ENCODE measurements around the gene ERN2.
"Not testable (repeated sequence)": the region's sequence is repeated elsewhere in the genome, so short reads cannot be mapped to it uniquely, and the experiment has no call there.

Gene ERN2

DNA sequence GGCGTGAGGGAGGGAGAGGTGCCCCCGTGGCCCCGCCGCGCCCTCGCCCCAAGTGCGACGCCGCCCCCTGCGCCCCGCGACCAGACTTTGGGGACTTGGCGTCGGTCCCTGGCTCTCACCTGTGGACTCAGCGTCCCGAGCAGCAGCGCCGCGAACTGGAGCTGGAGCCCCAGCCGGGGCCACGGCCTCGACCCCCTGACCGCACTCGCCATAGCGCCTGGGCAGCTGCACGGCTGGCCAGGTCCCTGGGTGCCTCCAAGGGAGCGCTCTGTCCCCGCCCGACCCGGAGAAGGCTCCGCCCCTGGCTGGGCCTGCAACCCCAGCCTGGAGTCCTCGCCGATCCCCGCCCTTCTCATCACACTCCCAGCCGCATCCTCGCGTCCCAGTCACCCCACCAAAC lies at the start of gene ERN2:
Gene ERN2, minus strand, starts transcription at position 247 of the 400 bp plus-strand sequence. Its CDS starts 35 bp downstream, at position 212.
- in situ Hi-C loops (cut with MboI; ENCODE audit: low sequenced_read_pairs) = no loop called here

DNA sequence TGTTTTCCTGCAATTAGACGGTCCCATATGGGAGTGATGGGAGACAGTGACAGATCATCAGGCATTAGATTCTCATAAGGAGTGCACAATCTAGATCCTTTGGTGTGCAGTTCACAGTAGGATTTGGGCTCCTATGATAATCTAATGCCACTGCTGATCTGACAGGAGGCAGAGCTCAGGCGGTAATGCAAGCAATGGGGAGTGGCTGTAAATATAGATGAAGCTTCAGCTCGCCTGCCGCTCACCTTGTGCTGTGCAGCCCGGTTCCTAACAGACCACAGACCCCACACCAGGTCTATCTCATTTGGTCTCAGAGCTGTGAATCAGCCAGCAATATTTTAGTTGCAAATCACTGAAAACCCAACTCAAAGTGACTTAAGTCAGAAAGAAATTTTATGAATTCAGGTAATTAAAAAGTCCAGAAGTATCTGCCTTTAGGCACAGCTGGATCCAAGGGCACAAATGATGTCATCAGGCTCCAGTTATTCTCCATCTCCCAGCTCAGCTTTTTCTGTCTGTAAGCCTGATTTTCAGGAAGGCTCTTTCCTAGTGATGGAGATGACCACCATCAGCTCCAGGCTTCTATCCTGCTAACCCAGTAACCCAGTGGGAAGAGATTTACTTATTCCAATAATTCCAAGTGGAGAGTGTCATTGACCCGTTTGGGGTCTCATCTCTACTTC lies 45.1 kb upstream of the ERN2 start:
- in situ Hi-C loops (cut with MboI; ENCODE audit: low sequenced_read_pairs) = no loop called here

DNA sequence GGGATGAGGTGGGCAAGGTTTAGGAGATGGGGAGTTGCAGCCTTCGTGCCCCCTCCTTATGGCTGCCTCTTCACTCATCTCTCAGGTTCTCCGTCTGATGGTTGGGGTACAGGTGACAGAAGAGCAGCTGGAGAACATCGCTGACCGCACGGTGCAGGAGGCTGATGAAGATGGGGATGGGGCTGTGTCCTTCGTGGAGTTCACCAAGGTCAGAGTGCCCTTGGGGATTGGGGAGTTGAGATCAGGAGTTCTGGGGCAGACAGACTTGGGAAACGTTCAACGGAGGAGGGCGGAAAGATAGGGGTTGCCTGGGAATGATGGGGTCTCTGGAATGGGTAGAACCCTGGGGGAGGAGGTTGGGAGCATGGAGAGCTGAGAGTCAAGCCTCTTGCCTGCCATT lies 44.1 kb upstream of the ERN2 start:
- in situ Hi-C loops (cut with MboI; ENCODE audit: low sequenced_read_pairs) = no loop called here

DNA sequence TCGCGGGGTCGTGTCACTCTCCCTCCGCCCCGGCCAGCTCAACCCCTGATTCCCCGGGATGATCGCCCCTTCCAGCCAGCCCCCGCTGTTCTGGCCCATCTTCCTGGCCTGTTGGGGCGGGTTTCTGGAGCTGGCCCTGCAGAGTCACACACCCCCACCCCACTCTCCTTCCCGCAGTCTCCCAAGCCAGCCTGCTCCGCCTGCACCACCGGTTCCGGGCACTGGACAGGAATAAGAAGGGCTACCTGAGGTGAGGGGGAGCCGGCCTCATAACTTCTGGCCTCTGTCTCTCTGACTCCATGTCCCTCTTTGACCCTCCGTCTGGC lies 42.4 kb upstream of the ERN2 start:
- in situ Hi-C loops (cut with MboI; ENCODE audit: low sequenced_read_pairs) = no loop called here

DNA sequence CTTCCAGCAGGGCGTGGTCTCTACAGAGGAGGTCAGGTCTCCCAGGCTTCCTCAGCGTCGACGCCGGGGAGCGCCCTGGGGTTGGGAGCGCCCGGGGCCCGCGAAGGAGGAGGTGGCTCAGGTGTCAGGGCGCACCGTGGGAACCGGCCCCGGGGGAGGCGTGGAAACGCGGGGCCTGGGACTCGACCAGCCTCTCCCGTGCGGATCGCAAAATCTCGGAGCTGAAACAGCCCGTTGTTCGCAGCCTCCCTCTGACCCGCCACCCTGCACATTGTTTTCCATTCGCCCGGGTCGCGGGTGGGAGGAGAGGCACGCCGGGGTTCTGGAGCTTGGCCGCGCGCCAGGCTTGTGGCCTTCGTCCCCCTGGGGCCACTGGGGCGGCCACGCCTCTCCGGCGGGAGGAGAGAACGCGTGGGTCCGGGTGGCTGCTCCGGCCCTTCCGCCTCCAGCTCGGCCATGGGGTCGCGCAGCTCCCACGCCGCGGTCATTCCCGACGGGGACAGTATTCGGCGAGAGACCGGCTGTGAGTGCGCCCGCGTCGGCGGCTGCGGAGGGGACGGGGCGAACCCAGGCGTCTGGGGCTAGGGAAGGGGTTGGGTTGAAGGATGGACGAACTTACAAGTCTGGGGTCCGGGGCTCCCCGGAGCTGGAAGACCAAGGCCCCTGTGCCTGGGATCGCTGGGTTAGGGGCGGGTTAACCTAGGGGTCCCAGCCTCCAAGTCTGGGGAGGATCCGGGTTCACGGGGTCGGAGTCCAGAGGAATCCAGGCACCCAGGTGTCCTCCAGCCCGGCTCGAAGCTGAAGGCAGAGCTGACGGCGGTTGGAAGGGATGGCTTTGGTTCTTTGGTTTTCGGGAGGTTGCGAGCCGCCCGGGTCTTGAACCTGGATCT lies 41.8 kb upstream of the ERN2 start, which contains the start of gene CHP2:
Gene CHP2, plus strand, starts transcription at position 433 of the 890 bp plus-strand sequence. Its CDS starts 24 bp downstream, at position 457.
- in situ Hi-C loops (cut with MboI; ENCODE audit: low sequenced_read_pairs) = no loop called here

DNA sequence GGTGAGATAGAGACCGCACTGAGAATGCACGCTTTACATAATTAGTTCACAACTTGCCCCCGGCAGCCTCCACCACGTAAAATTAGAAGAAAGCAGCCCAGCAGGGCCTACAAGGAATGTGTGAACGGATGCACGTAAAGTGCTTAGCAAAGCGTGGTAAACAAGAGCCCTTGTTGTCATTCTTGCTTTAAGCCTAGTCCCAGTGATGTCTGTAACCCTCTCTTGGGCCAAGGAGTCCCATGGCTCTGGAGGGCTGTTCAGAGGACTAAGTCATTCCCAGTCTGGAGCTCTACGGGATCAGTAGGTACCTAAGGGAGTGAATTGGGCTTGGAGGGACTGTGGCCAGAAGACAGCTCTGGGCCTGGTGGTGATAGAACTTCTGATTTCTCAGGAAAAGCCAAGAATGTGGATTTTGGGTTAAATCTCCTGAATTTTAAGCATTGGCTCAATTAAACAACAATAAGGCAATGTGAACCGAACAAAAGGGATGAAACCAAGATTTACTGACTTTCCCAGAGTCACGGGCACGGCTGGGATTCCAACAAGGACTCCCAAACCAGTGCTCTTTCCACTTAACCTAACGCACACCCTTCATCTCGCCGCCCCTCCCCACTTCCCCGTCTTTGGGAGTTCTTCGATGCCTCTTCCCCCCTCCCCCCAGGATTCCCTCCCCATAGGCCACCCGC lies 41.0 kb upstream of the ERN2 start:
- in situ Hi-C loops (cut with MboI; ENCODE audit: low sequenced_read_pairs) = no loop called here

DNA sequence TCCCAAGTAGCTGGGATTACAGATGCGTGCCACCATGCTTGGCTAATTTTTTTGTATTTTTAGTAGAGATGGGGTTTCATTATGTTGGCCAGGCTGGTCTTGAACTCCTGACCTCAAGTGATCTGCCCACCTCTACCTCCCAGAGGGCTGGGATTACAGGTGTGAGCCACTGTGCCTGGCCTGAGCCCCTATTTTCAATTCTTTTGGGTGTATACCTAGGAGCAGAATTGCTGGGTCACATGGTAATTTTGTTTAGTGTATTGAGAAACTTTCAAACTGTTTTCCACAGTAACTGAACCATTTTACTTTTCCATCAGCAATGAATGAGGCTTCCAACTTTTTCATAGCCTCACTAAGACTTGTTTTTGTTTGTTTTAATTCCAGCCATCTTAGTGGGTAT lies 38.0 kb upstream of the ERN2 start:
- in situ Hi-C loops (cut with MboI; ENCODE audit: low sequenced_read_pairs) = not testable (repeated sequence)

DNA sequence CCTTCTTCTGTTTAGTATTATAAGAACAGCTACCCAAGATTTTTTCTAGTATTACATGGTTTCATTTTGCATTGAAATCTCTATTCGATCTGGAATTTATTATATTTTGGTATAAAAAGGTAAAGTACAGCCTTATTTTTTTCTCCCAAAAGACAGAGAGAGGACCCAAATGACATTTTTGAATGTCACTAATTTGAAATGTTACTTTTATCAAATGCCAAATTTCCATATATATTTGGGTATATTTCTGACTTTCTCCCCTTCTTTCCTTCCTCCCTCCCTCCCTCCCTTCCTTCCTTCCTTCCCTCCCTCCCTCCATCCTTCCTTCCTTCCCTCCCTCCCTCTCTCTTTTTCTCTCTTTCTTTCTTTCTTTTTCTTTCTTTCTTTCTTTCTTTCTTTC lies 35.6 kb upstream of the ERN2 start:
- in situ Hi-C loops (cut with MboI; ENCODE audit: low sequenced_read_pairs) = loop anchor here (25.0 kb wide), 1 partner anchor 514 kb away; the partner anchor contains the start of gene CACNG3

DNA sequence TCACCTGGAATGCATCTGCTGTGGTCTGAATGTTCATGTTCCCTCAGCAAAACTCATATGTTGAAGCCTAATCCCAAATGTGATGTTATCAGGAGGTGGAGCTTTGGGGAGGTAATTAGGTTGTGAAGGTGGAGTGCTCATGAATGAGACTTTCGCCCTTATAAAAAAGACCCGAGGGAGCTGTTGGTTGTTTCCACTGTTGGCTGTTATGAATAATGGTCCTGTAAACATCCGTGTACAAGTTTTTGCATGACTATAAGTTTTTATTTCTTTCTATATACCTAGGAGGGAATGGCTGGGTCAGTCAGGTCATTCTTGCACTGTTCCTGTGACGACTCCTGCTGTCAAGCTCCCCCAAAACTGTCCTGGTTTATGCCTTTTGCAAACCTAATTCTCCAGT lies 32.2 kb upstream of the ERN2 start:
- in situ Hi-C loops (cut with MboI; ENCODE audit: low sequenced_read_pairs) = loop anchor here (25.0 kb wide), 1 partner anchor 517 kb away; the partner anchor contains the start of gene CACNG3

DNA sequence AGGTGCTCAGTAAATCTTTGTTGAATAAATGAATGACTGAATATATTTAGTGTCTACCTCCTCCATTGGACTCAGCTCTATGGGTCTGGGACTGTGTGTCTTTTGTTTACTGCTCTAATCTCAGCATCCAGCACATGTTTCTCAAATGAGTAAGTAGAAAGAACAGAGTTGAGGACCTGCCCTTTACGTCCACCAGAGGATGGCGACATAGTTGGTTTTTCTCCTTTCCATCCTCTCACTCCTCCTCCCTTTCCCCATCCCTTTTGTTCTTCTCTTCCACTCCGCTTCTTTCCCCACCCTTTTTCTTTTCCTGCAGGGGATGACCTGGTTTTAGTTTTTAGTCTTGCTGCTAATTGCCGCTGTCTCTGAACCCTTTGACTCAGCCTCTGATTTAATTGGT lies 29.7 kb upstream of the ERN2 start:
- in situ Hi-C loops (cut with MboI; ENCODE audit: low sequenced_read_pairs) = loop anchor here (25.0 kb wide), 1 partner anchor 520 kb away; the partner anchor contains the start of gene CACNG3

DNA sequence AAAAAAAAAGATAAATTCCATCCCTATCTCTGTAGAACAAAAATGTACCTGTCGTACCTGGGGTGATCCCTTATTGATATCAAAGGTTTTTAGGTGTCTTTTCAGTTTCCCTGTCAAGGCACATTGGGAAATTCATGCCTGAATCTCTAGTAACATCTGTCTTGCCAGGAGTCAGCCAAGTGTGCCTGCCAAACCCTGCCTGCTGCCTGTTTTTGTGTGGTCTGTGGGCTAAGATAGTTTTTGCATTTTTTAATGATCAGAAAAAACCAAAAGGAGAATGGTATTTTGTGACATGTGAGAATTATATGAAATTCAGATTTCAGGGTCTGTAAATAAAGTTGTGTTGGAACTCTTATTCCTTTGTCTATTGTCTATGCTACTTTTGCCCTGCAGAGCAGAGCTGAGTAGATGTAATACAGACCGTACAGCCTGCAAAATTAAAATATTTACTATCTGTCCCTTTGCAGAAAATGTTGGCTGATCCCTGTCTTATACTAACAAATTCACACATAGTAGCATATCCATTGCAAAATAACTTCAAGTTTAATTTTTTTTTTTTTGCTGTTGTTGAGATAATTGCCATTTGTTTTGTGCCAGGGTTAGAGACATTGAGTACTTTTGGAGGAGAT lies 28.8 kb upstream of the ERN2 start:
- in situ Hi-C loops (cut with MboI; ENCODE audit: low sequenced_read_pairs) = loop anchor here (25.0 kb wide), 1 partner anchor 521 kb away; the partner anchor contains the start of gene CACNG3

DNA sequence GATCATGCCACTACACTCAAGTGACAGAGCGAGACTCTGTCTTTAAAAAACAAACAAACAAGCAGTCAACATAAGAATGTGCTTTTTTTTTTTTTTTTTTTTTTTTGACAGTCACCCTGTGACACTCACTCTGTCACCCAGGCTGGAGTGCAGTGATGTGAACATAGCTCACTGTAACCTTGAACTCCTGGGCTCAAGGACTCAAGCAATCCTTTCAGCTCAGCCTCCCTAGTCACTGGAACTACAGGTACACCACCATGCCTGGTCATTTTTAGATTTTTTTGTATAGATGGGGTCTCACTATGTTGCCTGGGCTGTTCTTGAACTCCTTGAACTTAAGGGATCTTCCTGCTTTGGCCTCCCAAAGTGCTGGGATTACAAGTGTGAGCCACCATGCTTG lies 26.5 kb upstream of the ERN2 start:
- in situ Hi-C loops (cut with MboI; ENCODE audit: low sequenced_read_pairs) = loop anchor here (10.0 to 25.0 kb wide), 2 partner anchors 523 to 765 kb away; partner anchors contain the start of gene CACNG3

DNA sequence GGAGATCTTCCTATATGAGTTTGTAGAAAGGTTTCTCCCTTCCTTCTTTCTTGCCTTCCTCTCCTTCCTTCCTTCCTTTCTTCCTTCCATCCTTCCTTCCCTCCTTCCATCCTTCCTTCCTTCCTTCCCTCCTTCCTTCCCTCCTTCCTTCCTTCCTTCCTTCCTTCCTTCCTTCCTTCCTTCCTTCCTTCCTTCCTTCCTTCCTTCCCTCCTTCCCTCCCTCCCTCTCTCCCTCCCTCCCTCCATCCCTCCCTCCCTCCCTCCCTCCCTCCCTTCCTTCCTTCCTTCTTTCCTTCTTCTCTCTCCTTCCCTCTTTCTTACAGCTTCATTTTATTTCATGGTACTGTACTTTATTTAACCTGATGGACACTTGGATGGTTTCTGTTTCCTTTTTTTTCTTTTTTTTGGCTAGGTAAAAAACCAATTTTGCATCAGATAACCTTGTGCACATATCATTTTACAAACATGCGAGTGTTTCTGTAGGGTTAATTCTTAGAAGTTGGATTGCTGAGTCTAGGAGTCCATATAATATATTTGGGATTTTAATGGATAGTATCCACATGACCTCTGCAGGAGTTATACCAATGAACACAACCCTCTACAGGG lies 24.5 kb upstream of the ERN2 start:
- in situ Hi-C loops (cut with MboI; ENCODE audit: low sequenced_read_pairs) = loop anchor here (10.0 to 25.0 kb wide), 2 partner anchors 525 to 767 kb away; partner anchors contain the start of gene CACNG3

DNA sequence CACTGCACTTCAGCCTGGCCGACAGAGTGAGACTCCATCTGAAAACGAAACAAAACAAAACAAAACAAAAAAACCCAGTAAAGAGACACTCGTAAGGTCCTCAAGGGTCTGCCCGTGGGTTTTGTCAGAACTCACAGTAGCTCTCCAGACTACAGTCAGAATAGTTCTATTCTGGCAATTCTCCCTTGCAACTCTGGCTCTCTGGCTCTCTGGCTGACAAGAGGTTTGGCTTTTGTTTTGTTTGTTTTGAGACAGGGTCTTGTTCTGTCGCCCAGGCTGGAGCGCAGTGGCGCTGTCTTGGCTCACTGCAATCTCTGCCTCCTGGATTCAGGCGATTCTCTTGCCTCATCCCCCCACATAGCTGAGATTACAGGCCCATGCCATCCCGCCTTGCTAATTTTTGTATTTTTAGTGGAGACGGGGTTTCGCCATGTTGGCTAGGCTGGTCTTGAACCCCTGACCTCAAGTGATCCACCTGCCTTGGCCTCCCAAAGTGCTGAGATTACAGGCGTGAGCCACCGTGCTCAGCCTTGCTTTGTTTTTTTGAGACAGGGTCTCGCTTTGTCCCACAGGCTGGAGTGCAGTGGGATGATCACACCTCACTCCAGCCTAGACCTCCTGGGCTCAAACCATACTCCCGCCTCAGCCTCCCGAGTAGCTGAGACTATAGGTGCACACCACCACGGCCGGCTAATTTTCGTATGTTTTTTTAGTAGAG lies 21.3 kb upstream of the ERN2 start:
- in situ Hi-C loops (cut with MboI; ENCODE audit: low sequenced_read_pairs) = loop anchor here (10.0 to 25.0 kb wide), 2 partner anchors 528 to 770 kb away; partner anchors contain the start of gene CACNG3

DNA sequence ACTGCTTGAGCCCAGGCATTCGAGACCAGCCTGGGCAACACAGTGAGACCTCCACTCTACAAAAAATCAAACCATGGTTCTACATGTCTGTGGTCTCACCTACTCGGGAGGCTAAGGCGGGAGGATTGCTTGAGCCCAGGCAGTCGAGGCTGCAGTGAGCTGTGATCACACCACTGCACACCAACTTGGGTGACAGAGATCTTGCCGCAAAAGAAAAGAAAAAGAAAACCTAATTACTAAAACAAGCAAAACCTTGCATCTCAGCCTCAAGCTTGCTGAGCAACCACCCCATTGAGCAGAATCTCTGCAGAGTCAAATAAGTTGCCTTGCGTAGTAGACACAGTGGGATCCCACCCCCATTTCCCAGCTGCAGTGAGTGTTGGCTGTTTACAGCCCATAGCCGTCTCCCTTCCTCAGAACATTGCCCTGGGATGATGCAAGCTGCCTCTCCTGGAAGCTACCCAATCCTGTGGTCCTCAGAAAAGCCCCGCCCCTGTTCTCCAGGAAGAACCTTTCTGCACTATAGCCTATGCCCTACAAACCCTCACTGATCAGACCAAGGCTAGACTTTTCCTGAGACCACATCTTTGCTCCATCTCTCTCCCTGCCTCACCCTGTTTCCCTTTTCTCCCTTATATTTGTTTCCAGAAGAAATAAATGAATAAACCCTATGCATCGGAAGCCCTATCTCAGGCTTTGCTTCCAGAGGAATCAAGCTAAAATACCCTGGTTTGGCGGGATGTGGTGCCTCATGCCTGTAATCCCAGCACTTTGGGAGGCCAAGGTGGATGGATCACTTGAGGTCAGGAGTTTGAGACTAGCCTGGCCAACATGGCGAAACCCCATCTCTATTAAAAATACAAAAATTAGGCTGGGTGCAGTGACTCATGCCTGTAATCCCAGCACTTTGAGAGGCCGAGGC lies 16.7 kb upstream of the ERN2 start:
- in situ Hi-C loops (cut with MboI; ENCODE audit: low sequenced_read_pairs) = loop anchor here (10.0 to 25.0 kb wide), 2 partner anchors 533 to 775 kb away; partner anchors contain the start of gene CACNG3

DNA sequence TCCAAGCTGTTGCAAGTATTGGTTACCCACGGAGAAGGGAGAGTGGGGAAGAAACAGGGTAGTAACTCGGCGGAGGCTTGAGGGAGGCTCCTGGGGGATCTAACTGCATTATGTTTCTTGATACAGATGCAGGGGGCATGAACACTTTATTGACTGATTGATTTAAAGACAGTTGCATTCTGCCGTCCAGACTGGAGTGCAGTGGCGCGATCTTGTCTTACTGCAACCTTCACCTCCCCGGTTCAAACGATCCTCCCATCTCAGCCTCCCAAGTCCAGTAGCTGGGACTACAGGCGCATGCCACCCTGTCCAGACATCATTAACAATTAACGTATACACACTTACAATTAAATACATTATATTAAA lies 15.1 kb upstream of the ERN2 start:
- in situ Hi-C loops (cut with MboI; ENCODE audit: low sequenced_read_pairs) = loop anchor here (25.0 kb wide), 1 partner anchor 534 kb away; the partner anchor contains the start of gene CACNG3

DNA sequence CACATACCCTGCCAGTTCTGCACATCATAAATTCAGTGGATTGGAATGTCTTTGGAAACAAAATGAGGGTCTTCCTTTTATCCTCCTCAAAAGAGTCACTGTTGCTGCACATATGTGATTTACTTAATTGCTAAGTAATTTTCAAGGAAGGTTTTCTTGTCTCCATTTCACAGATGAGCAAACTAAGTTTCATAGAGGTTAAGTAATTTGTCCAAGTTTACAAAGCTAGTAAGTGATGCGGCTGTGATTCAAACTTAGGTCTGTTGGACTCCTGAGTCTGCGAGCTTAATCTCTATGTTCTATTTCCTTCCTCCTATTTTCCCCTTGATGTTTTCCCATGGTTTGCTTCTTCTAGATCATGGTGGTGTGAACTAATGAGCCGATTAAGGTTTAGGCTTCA lies 13.7 kb upstream of the ERN2 start:
- in situ Hi-C loops (cut with MboI; ENCODE audit: low sequenced_read_pairs) = loop anchor here (25.0 kb wide), 1 partner anchor 536 kb away; the partner anchor contains the start of gene CACNG3

DNA sequence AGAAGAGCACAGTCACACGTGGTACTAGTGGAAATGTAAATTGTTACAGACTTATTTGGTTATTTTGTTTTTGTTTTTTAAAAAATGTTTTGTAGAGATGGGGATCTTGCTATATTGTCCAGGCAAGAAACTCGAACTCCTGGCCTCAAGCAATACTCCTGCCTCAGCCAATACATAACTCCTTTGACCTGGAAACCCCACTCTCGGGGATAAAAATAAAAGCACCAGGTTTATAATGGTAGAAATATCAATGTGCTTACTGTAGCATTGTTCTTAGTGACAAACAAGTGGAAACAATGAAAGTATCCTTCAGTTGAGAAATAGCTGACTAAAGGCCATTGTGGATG lies 11.7 kb upstream of the ERN2 start:
- in situ Hi-C loops (cut with MboI; ENCODE audit: low sequenced_read_pairs) = loop anchor here (25.0 kb wide), 1 partner anchor 538 kb away; the partner anchor contains the start of gene CACNG3

All from HL-60/S4 (cell line).